HEK293 (cell line): ENCODE data around the gene RNASE8.

ENCODE experiments used
- CTCF ChIA-PET: fragments of 350-600 bp; formaldehyde crosslinking; extraction: SDS; loops from one replicate; lab custom pipeline; 2021; ENCODE audit warnings: antibody characterized with exemption; lab: Yijun Ruan, JAX
- POLR2A ChIA-PET: fragments of 300-600 bp; formaldehyde crosslinking; extraction: SDS; loops from one replicate; lab custom pipeline; 2020; ENCODE audit warnings: antibody characterized with exemption, inconsistent platforms; lab: Yijun Ruan, JAX
- H3K27ac ChIP-seq: fragments of 200-500 bp; sonication (Bioruptor generic); 2 replicates; pipeline ENCODE4 v1.5.1; 2014; ENCODE audit warnings: low read depth, low read length, control low read depth, inconsistent platforms; ENCODE audit errors: extremely low read depth
- H3K36me3 ChIP-seq, 2 experiments: fragments of 200-500 bp in 1 of 2; sonication (Bioruptor generic) in 1 of 2; 1 replicate in 1 of 2; 2 replicates in 1 of 2; pipeline ENCODE4 v1.5.1; 2014 to 2017; ENCODE audit warnings: inconsistent platforms in 2 of 2, low read length in 2 of 2; ENCODE audit not compliant: control insufficient read depth in 2 of 2, insufficient read depth in 1 of 2
- H3K4me1 ChIP-seq: fragments of 200-500 bp; sonication (Bioruptor generic); 2 replicates; pipeline ENCODE4 v1.5.1; 2014; ENCODE audit warnings: mild to moderate bottlenecking, low read length, inconsistent platforms; ENCODE audit not compliant: control insufficient read depth, insufficient read depth
- H3K4me3 ChIP-seq: 2 replicates; pipeline ENCODE4 v1.5.1; 2011; ENCODE audit warnings: low read depth, mild to moderate bottlenecking, control low read depth, low read length, moderate library complexity
- H3K9me3 ChIP-seq: fragments of 200-500 bp; sonication (Bioruptor generic); 2 replicates; pipeline ENCODE4 v1.5.1; 2014; ENCODE audit warnings: low read depth, low read length, inconsistent platforms; ENCODE audit not compliant: control insufficient read depth, insufficient read depth
- GLIS1 ChIP-seq: fragments of 450-650 bp; formaldehyde crosslinking; IDR thresholded peaks from 2 replicates; pipeline ENCODE4 v1.5.1; 2016; ENCODE audit warnings: missing biosample characterization, missing genetic modification characterization
- IKZF3 ChIP-seq: fragments of 450-650 bp; IDR thresholded peaks from 2 replicates; pipeline ENCODE4 v1.5.0; 2018; ENCODE audit warnings: missing biosample characterization, mild to moderate bottlenecking, missing genetic modification characterization, moderate library complexity
- SP2 ChIP-seq: fragments of 450-650 bp; formaldehyde crosslinking; IDR thresholded peaks from 2 replicates; pipeline ENCODE4 v1.5.1; 2016; ENCODE audit warnings: missing biosample characterization, missing genetic modification characterization
- ZBTB44 ChIP-seq: fragments of 450-650 bp; IDR thresholded peaks from 2 replicates; pipeline ENCODE4 v1.5.1; 2018; ENCODE audit warnings: missing biosample characterization, mild to moderate bottlenecking, missing genetic modification characterization
- ZNF10 ChIP-seq: fragments of 450-650 bp; formaldehyde crosslinking; IDR thresholded peaks from 2 replicates; pipeline ENCODE4 v1.5.1; 2017; ENCODE audit warnings: missing biosample characterization, missing genetic modification characterization
- ZNF138 ChIP-seq: fragments of 450-650 bp; formaldehyde crosslinking; IDR thresholded peaks from 2 replicates; pipeline ENCODE4 v1.5.1; 2016; ENCODE audit warnings: missing biosample characterization, missing genetic modification characterization, borderline replicate concordance
- ZNF16 ChIP-seq: fragments of 450-650 bp; formaldehyde crosslinking; IDR thresholded peaks from 2 replicates; pipeline ENCODE4 v1.5.1; 2016; ENCODE audit warnings: low read depth, missing biosample characterization, missing genetic modification characterization
- ZNF174 ChIP-seq: fragments of 450-650 bp; formaldehyde crosslinking; IDR thresholded peaks from 2 replicates; pipeline ENCODE4 v1.5.0; 2017; ENCODE audit warnings: missing biosample characterization, mild to moderate bottlenecking, missing genetic modification characterization
- ZNF19 ChIP-seq: fragments of 450-650 bp; formaldehyde crosslinking; IDR thresholded peaks from 2 replicates; pipeline ENCODE4; 2016; ENCODE audit warnings: missing biosample characterization, missing genetic modification characterization, low read depth
- ZNF23 ChIP-seq: fragments of 450-650 bp; formaldehyde crosslinking; IDR thresholded peaks from 2 replicates; pipeline ENCODE4 v1.5.1; 2016; ENCODE audit warnings: missing biosample characterization, missing genetic modification characterization, borderline replicate concordance
- ZNF26 ChIP-seq: fragments of 450-650 bp; formaldehyde crosslinking; IDR thresholded peaks from 2 replicates; pipeline ENCODE4 v1.5.1; 2016; ENCODE audit warnings: missing biosample characterization, missing genetic modification characterization
- ZNF394 ChIP-seq: fragments of 450-650 bp; formaldehyde crosslinking; IDR thresholded peaks from 2 replicates; pipeline ENCODE4 v1.5.1; 2016; ENCODE audit warnings: missing biosample characterization, missing genetic modification characterization, mild to moderate bottlenecking, moderate library complexity, borderline replicate concordance
- ZNF513 ChIP-seq: fragments of 450-650 bp; IDR thresholded peaks from 2 replicates; pipeline ENCODE4 v1.5.1; 2018; ENCODE audit warnings: missing biosample characterization, missing genetic modification characterization
- ZNF544 ChIP-seq: fragments of 450-650 bp; formaldehyde crosslinking; IDR thresholded peaks from 2 replicates; pipeline ENCODE4 v1.5.0; 2017; ENCODE audit warnings: missing biosample characterization, missing genetic modification characterization
- ZNF561 ChIP-seq: fragments of 450-650 bp; IDR thresholded peaks from 2 replicates; pipeline ENCODE4 v1.5.1; 2018; ENCODE audit warnings: missing biosample characterization, missing genetic modification characterization, borderline replicate concordance
- ZNF610 ChIP-seq: fragments of 450-650 bp; formaldehyde crosslinking; IDR thresholded peaks from 2 replicates; pipeline ENCODE4 v1.5.1; 2016; ENCODE audit warnings: missing biosample characterization, missing genetic modification characterization, borderline replicate concordance
- ZNF623 ChIP-seq: fragments of 450-650 bp; formaldehyde crosslinking; IDR thresholded peaks from 2 replicates; pipeline ENCODE4 v1.5.1; 2016; ENCODE audit warnings: missing biosample characterization, missing genetic modification characterization
- ZNF654 ChIP-seq: fragments of 450-650 bp; formaldehyde crosslinking; IDR thresholded peaks from 2 replicates; pipeline ENCODE4 v1.5.1; 2016; ENCODE audit warnings: low read depth, missing biosample characterization, missing genetic modification characterization
- ZNF658 ChIP-seq: fragments of 450-650 bp; formaldehyde crosslinking; IDR thresholded peaks from 2 replicates; pipeline ENCODE4; 2016; ENCODE audit warnings: missing biosample characterization, missing genetic modification characterization
- ZNF670 ChIP-seq: fragments of 450-650 bp; formaldehyde crosslinking; IDR thresholded peaks from 2 replicates; pipeline ENCODE4 v1.5.1; 2016; ENCODE audit warnings: missing biosample characterization, missing genetic modification characterization, low read depth
- ZNF843 ChIP-seq: fragments of 450-650 bp; formaldehyde crosslinking; IDR thresholded peaks from 2 replicates; pipeline ENCODE4 v1.5.1; 2016; ENCODE audit warnings: missing biosample characterization, missing genetic modification characterization

RNASE8 gene

GRCh38 chr14:21077672-21078071, 20.1 kb downstream of the RNASE8 start:
- no peaks in the 10 kb centered on the region for H3K9me3 ChIP-seq
- H3K4me1 ChIP-seq: no peaks in the 10 kb centered on the region; the same call in 1 of the 2 replicates
- H3K36me3 ChIP-seq: peaks cover 0 to 95% of the 10 kb centered on the region in 2 experiments; a peak in 1 of 3 replicates
- no peak for TF ChIP-seq GLIS1 (tag by site-specific recombination)
- TF ChIP-seq ZNF10: no peak
- no peak for TF ChIP-seq SP2 (tag by site-specific recombination)
- TF ChIP-seq ZNF174 (tag by site-specific recombination): no peak
- TF ChIP-seq ZNF513: no peak
- TF ChIP-seq IKZF3 (tag by site-specific recombination): no peak
- no peak for TF ChIP-seq ZNF544 (tag by site-specific recombination)
- no peak for TF ChIP-seq ZNF138 (tag by site-specific recombination)
- no peak for TF ChIP-seq ZNF623 (tag by site-specific recombination)
- no peak for TF ChIP-seq ZNF654 (tag by site-specific recombination)
- no peak for TF ChIP-seq ZNF394
- no peak for TF ChIP-seq ZNF16 (tag by site-specific recombination)
- no peak for TF ChIP-seq ZNF843 (tag by site-specific recombination)
- TF ChIP-seq ZBTB44 (tag by site-specific recombination): no peak
- TF ChIP-seq ZNF658 (tag by site-specific recombination): no peak
- no peak overlapping the region for H3K27ac ChIP-seq
- ChIA-PET CTCF (interaction anchor here (0.6 to 1.8 kb wide), 4 partner anchors 9 to 63 kb away, joined by 3 to 5 read pairs (median 4); no protein-coding TSS in a partner anchor), POLR2A (no interaction called here)
- H3K4me3 ChIP-seq: no peak overlapping the region

GRCh38 chr14:21078287-21078686, 20.7 kb downstream of the RNASE8 start:
- POLR2A ChIA-PET: no interaction called here
- no peaks in the 10 kb centered on the region for H3K9me3 ChIP-seq
- TF ChIP-seq ZNF610 (tag by site-specific recombination) (no peak), ZNF19 (tag by site-specific recombination) (no peak), ZNF23 (tag by site-specific recombination) (no peak), ZNF670 (tag by site-specific recombination) (no peak)
- peaks cover 0 to 94% of the 10 kb centered on the region in 2 experiments; a peak in 1 of 3 replicates for H3K36me3 ChIP-seq
- H3K27ac ChIP-seq: no peak overlapping the region
- no peak overlapping the region for H3K4me3 ChIP-seq
- H3K4me1 ChIP-seq: no peaks in the 10 kb centered on the region
- CTCF ChIA-PET: interaction anchor here (0.6 to 3.0 kb wide), 4 partner anchors 14 to 142 kb away, joined by 4 to 16 read pairs (median 5); no protein-coding TSS in a partner anchor

- no peaks in the 10 kb centered on the region for H3K4me1 ChIP-seq
- POLR2A ChIA-PET: no interaction called here
- no peak overlapping the region for H3K4me3 ChIP-seq
- no peak overlapping the region for H3K27ac ChIP-seq
- CTCF ChIA-PET: interaction anchor here (0.6 to 3.0 kb wide), 4 partner anchors 13 to 142 kb away, joined by 4 to 16 read pairs (median 5); no protein-coding TSS in a partner anchor
- no peaks in the 10 kb centered on the region for H3K9me3 ChIP-seq
- no peak for TF ChIP-seq ZNF561 (tag by site-specific recombination)
- TF ChIP-seq ZNF26 (tag by site-specific recombination): no peak
- no peak for TF ChIP-seq GLIS1 (tag by site-specific recombination)
- H3K36me3 ChIP-seq: peaks cover 0 to 90% of the 10 kb centered on the region in 2 experiments; a peak in 1 of 3 replicates
These were observed 21.1 kb downstream of the RNASE8 start for GRCh38 chr14:21078726-21079125.
